ENCODE results near the gene FHOD3. TPM values are rescaled to one million over a fixed set of nuclear protein-coding genes. Genes with fewer than 3 reads are reported as not detected.

Gene FHOD3
- total and polyA plus RNA-seq, 2 of the 8 experiments (the other 6 are each of a cell fraction or from before 2014, with no cell fraction given): 9.7 to 10.5 TPM

GRCh38 chr18:36580266-36580665, 282.8 kb downstream of the FHOD3 start:
- no peak overlapping the region for H3K23ac ChIP-seq (ENCODE audit: insufficient read length)
- TF ChIP-seq SIN3A (conservative IDR thresholded peaks at IDR 0.05 in 1 of 2, IDR thresholded peaks at IDR 0.05 in 1 of 2; ENCODE audit: low read depth in 1 of 2, low read length in 2 of 2): no peak
- TF ChIP-seq CREB1 (IDR thresholded peaks at IDR 0.05): peak; percentile 60; the same call in 1 of the 2 replicates
- H2AFZ ChIP-seq (ENCODE audit: low read length): no peak overlapping the region
- H4K91ac ChIP-seq (replicated peaks; ENCODE audit: insufficient read length, low read length): no peak overlapping the region
- H3K27me3 ChIP-seq (replicated peaks in 1 of 4; ENCODE audit: control insufficient read depth in 3 of 4, extremely low read depth in 1 of 4, insufficient read depth in 3 of 4, low read length in 3 of 4): no peaks in the 10 kb centered on the region
- no peak overlapping the region for H2BK120ac ChIP-seq (replicated peaks; ENCODE audit: low read depth, low read length)
- no peak overlapping the region for H2AK5ac ChIP-seq (ENCODE audit: low read depth, low read length)
- no peaks in the 10 kb centered on the region for H3K79me1 ChIP-seq (ENCODE audit: low read depth, low read length)
- no peak overlapping the region for H3K4me2 ChIP-seq (ENCODE audit: insufficient read depth in 1 of 2, low read depth in 2 of 2, low read length in 2 of 2)
- 0 out of 2 replicates have a peak overlapping the region, but pooled peaks have one; percentile 13 for H2BK20ac ChIP-seq (ENCODE audit: low read length)
- no peak overlapping the region for H3K9ac ChIP-seq (replicated peaks in 1 of 4; ENCODE audit: extremely low read depth in 1 of 4, low read depth in 3 of 4, low read length in 3 of 4)
- H4K5ac ChIP-seq (ENCODE audit: insufficient read length, low read depth, low read length): no peak overlapping the region
- no peak overlapping the region for H2BK5ac ChIP-seq (ENCODE audit: low read depth, low read length)
- H3K4me1 ChIP-seq (replicated peaks in 1 of 4; ENCODE audit: control insufficient read depth in 3 of 4, insufficient read depth in 4 of 4, low read length in 3 of 4): peaks cover 7 to 20% (median 16%) of the 10 kb centered on the region in 4 experiments; a peak in 6 of 7 replicates
- no peak overlapping the region for H3K4me3 ChIP-seq (ENCODE audit: extremely low read depth in 1 of 4, insufficient read depth in 2 of 4, low read depth in 3 of 4, low read length in 4 of 4)
- H4K20me1 ChIP-seq (replicated peaks in 1 of 2; ENCODE audit: control insufficient read depth in 1 of 2, insufficient read depth in 2 of 2, low read length in 2 of 2): no peaks in the 10 kb centered on the region
- no peak overlapping the region for H3K56ac ChIP-seq (replicated peaks; ENCODE audit: insufficient read length, low read depth, low read length)
- FAIRE-seq: no peak
- no peak overlapping the region for H2BK12ac ChIP-seq (ENCODE audit: low read depth, low read length)
- WGBS, 2 experiments (ENCODE audit: extremely low coverage in 1 of 2, insufficient coverage in 1 of 2, insufficient read length in 1 of 2, insufficient replicate concordance in 2 of 2, low coverage in 1 of 2, low lambda C conversion rate in 2 of 2, missing lambda C conversion rate in 1 of 2): 47% methylated on average over 2 of the region's 2 CpGs; no CpG with 5 or more reads in 1 of the 2 experiments
- H3K36me3 ChIP-seq (ENCODE audit: control insufficient read depth in 2 of 4, insufficient read depth in 4 of 4, low read length in 3 of 4): peaks cover 0 to 5% (median 0%) of the 10 kb centered on the region in 4 experiments; a peak in 1 of 8 replicates
- H3K79me2 ChIP-seq (ENCODE audit: control insufficient read depth in 1 of 2, insufficient read depth in 2 of 2, low read length in 2 of 2): no peaks in the 10 kb centered on the region
- ChIA-PET CTCF (ENCODE audit: partially characterized antibody) (no interaction called here), POLR2A (ENCODE audit: partially characterized antibody) (no interaction called here)
- peaks cover 3 to 8% of the 10 kb centered on the region in 2 experiments; a peak in 2 of 4 replicates for H3K9me3 ChIP-seq (ENCODE audit: insufficient read depth in 2 of 2, low read depth in 1 of 2, low read length in 1 of 2)
- no peak overlapping the region for H3K27ac ChIP-seq (ENCODE audit: low read depth, low read length)
- no peak overlapping the region for H3K18ac ChIP-seq (ENCODE audit: extremely low read depth, low read length)
- no peak overlapping the region for H3K14ac ChIP-seq (ENCODE audit: insufficient read length)
- H3K4ac ChIP-seq (replicated peaks; ENCODE audit: insufficient read length, low read depth, low read length): no peak overlapping the region
- H2BK15ac ChIP-seq (ENCODE audit: low read length): no peak overlapping the region
- DNase-seq (ENCODE audit: low read depth in 1 of 2, low spot score in 2 of 2): no peak
- H4K8ac ChIP-seq (ENCODE audit: extremely low read depth, insufficient read depth, low read length): no peak overlapping the region
- no peaks in the 10 kb centered on the region; the same call in 1 of the 2 replicates for H3K23me2 ChIP-seq (ENCODE audit: low read depth, low read length)
